Stimulated activated naive CD8-positive, alpha-beta T cell treated with anti-CD3 and anti-CD28 coated beads, Interleukin-15, Interleukin-2, amounts not matched to agents 100 U/mL and 50 U/mL, for 24 hours (primary cell): ENCODE measurements around the gene GPR63.

ENCODE experiments used
- ATAC-seq: fragments of 150-1000 bp; cut with Tn5 transposase; one replicate; pipeline ENCODE4 v1.10.0; 2021
- DNase-seq: peaks from one replicate; pipeline ENCODE4 v3.0.0; 2021

Gene GPR63

GRCh38 chr6:96760153-96760687, 77.1 kb downstream of the GPR63 start:
- no peak for DNase-seq
- ATAC-seq, result peak; percentile 40

- no peak for ATAC-seq
- DNase-seq, result no peak
Observed at GRCh38 chr6:96755096-96755495, 82.2 kb downstream of the GPR63 start.

- no peak for ATAC-seq
- DNase-seq, result no peak
Observed at GRCh38 chr6:96749891-96750290, 87.4 kb downstream of the GPR63 start.
